HEK293T (cell line): ENCODE data around the gene ESYT1.

ENCODE experiments used
- CTBP1 ChIP-seq: fragments of 450-650 bp; IDR thresholded peaks from 2 replicates; pipeline ENCODE4 v1.6.1; 2016; ENCODE audit warnings: borderline replicate concordance
- FOXK2 ChIP-seq: fragments of 450-650 bp; IDR thresholded peaks from 2 replicates; pipeline ENCODE4 v1.6.1; 2016; ENCODE audit warnings: mild to moderate bottlenecking
- TARDBP ChIP-seq: fragments of 450-650 bp; IDR thresholded peaks from 2 replicates; pipeline ENCODE4 v1.6.1; 2016
- TF ChIP-seq, protein P1 (sequence below): fragments of 450-650 bp; IDR thresholded peaks from 2 replicates; pipeline ENCODE4 v1.6.1; 2016

- TF ChIP-seq, protein P1, sequence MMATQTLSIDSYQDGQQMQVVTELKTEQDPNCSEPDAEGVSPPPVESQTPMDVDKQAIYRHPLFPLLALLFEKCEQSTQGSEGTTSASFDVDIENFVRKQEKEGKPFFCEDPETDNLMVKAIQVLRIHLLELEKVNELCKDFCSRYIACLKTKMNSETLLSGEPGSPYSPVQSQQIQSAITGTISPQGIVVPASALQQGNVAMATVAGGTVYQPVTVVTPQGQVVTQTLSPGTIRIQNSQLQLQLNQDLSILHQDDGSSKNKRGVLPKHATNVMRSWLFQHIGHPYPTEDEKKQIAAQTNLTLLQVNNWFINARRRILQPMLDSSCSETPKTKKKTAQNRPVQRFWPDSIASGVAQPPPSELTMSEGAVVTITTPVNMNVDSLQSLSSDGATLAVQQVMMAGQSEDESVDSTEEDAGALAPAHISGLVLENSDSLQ: no peak
- TF ChIP-seq FOXK2 (no peak), CTBP1 (no peak), TARDBP (no peak)
These were observed 23.8 kb upstream of the ESYT1 start, which contains the start of gene PA2G4 for GRCh38 chr12:56104109-56104814.
